NCI-H1092 (cell line): Measurements from ENCODE around the gene B3GALNT1.

ENCODE experiments used
- DNase-seq: peaks from one replicate; lab custom pipeline; 2025; lab: John Stamatoyannopoulos, UW

Gene B3GALNT1

GRCh38 chr3:161104561-161105551, at the start of gene B3GALNT1:
TSS of gene B3GALNT1 (minus strand) at chr3:161105349. CDS start at chr3:161086754, 18,595 bp downstream.
- DNase-seq = peak; percentile 66

DNA sequence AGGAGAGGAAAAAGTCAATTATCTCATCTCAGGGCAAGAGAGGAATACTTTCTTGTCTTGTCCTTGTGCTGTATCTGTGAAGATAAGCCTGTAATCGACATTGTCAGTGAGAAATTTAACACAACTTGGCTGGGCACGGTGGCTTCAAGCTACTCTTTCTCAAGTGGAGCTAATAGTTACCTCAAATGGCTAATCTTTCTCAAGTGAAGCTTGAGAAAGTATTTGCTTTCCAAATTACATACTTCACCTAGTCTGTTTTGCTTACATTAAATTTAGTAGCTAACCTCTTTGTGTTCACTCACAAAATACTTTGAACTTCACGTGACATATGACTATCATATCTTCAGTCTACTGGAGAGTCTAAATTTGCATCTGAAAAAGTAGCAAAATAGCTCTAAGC, 48.3 kb upstream of the B3GALNT1 start:
- DNase-seq = no peak

GRCh38 chr3:161150001-161150525, 44.9 kb upstream of the B3GALNT1 start:
- DNase-seq = no peak

- DNase-seq = no peak
Observed at GRCh38 chr3:161149529-161149928, 44.4 kb upstream of the B3GALNT1 start.

DNA sequence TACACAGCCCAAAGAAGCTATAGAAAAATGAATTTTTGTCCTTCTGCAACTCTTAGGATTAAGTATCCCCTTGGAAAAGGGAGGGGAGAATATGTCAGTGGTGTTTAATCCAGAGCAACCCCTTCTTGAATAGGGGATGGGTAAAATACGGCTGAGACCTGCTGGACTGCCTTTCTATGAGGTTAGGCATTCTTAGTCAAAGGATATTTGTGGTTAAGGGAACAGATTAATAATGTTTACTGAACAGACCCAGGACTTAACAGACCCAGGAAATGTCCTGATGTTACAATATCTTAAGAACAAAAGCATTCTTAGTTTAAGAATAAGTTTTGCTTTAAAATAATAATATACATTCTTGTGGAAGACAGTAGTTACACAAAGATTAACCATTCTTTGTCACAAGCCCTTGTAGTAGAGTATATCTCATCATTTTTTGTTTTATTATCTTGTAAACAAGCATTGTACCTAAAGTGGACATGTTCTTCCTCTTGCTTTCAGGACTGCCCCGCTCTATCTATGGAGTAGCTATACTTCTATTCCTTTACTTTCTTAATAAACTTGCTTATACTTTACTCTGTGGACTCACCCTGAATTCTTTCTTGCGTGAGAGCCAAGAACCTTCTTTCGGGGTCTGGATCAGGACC, 43.8 kb upstream of the B3GALNT1 start:
- no peak for DNase-seq

DNA sequence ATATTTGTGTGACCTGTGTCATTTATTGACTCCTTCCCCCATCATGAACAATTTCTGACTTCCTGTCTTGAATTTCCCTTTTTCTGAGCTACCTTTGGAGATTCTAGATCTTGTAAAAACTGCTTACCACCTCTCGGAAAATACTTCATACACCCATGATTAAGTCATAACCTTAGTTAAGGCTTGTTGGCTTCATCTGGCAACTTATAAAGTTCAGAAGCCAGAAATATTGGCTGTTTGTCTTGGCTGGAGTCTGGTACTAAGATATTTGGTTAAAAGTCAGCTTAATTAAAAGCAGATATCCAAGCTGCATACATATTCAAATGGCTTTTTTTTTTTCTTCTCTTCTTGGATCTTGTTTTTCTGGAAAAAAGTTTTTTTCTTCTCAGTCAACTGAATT, 37.3 kb upstream of the B3GALNT1 start:
- no peak for DNase-seq

GRCh38 chr3:161139686-161140085, 34.5 kb upstream of the B3GALNT1 start:
- no peak for DNase-seq

GRCh38 chr3:161137260-161137659, 32.1 kb upstream of the B3GALNT1 start:
- DNase-seq = no peak

DNA sequence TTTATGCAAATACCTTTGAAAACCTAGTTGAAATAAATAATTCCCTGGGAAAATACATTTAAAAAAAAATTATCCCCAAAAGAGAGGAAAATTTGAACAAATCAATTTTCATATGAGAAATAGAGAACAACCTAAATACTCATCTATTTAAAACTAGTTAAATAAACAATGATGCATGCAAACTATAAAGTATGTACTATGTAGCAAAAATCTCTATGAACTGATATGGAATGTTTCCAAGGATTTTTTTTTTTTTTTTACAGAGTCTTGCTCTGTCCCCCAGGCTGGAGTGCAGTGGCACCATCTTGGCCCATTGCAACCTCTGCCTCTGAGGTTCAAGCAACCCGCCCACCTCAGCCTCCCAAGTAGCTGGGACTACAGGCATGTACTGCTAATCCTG, 27.2 kb upstream of the B3GALNT1 start:
- DNase-seq = no peak

- no peak for DNase-seq
Observed at GRCh38 chr3:161126495-161126894, 21.3 kb upstream of the B3GALNT1 start.

GRCh38 chr3:161117646-161118045, 12.5 kb upstream of the B3GALNT1 start:
- DNase-seq = no peak

GRCh38 chr3:161108840-161109239, 3.7 kb upstream of the B3GALNT1 start:
- no peak for DNase-seq

- no peak for DNase-seq
Observed at GRCh38 chr3:161107311-161107710, 2.2 kb upstream of the B3GALNT1 start.

- no peak for DNase-seq
Observed at GRCh38 chr3:161103776-161104385, 1.3 kb downstream of the B3GALNT1 start.

DNA sequence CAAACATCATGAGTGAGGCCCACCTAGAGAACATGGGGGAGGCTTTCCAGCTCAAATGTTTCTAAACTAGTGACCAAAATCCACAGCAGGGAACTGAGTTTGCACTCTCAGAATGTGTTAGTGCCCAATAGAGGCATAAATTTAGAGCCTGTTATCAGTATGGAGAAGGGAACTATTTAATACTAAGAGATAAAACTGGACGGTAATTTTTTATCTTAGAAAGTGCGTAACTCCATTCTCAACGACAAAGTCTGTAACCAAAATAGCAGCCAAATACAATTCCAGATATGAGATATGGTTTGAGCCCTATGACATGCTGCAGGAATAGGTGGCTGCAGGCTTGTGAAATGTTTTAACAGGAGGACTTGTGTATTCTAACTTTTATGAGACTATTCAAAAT, 3.5 kb downstream of the B3GALNT1 start:
- DNase-seq = no peak

- DNase-seq = no peak
Observed at GRCh38 chr3:161100994-161101393, 4.2 kb downstream of the B3GALNT1 start.

DNA sequence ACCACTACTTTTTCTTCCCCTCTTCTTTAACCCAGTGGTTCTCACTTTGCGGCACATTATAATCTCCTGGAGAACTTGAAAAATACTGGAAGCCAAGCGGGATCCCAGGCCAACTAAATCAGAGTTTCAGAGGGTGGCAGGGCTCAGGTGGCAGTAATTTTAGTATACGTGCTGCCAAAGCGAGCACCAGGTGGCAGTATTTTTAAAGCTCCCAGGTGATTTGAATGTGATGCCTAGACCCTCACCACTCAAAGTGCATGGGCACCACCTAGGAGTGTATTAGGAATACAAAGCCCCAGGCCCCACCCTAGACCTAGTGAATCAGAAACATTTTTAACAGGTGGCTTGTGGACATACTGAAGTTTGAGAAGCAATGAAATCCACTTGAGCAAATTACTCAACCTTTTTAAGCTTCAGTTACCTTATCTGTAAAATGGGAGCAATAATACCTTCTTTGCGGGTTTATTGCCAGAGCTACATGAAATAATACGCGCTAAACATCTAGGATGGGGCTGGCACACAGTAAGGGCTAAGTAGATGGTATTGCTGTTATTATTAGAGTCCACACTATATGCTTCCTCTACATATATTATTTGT, 8.3 kb downstream of the B3GALNT1 start:
- no peak for DNase-seq

DNA sequence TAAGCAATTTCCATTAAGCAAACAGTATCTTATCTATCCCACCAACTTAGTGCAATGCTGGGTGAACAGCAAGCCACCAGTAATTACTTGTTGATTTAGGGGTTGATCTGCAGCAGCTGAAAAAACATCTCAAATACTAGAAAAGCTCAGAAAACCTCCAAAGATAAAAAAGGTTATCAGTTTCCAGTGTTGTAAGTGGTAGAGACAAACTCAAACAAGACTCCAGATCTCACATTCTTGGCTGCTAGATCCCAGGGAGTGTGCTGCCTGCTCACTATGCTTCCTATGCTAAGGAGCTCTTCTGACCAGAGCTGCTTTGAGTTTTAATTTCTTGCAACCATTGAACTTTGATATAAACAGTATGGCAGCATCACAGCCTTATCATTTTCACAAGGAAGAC, 11.3 kb downstream of the B3GALNT1 start:
- DNase-seq = no peak

DNA sequence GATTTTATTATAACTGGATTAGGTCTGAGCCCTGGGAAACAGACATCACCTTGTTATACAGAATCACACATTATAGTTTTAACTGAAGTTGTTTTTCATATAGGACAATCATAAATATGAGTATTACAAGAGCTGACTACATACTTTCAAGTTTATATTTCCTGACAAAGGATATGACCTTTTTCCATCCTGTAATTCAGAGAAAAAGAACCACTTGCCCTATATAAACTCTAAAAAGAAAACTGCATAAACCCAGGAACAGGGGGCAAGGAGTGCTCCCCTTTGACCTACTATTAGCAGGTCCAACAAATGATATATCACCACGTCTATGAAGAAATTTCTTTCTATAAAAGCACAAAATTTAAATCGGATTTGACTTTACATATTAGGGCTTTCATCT, 20.9 kb downstream of the B3GALNT1 start:
- no peak for DNase-seq

- no peak for DNase-seq
Observed at GRCh38 chr3:161083131-161083530, 22.0 kb downstream of the B3GALNT1 start.

DNA sequence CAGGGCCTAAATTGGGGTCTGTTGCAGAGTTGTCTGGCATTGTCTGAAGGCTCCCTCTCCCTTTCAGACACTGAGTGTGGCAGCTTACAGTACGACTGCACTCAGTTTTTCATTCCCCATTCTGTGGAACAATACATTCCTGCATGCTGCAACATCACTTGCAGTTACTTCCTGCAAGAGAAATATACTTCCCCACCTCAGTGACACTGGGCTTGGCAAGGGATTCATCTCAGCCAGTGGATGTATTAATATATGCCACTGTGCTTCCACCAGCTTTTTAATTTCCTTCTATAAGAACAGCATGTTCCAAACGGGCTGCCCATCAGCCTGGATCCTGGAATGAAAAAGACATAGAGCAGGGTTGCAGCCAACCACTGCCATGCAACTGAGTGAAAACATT, 23.1 kb downstream of the B3GALNT1 start:
- no peak for DNase-seq

- no peak for DNase-seq
Observed at GRCh38 chr3:161081633-161082032, 23.5 kb downstream of the B3GALNT1 start.
